Measurements from ENCODE around the gene TAF13.
"Not testable (repeated sequence)": the region's sequence is repeated elsewhere in the genome, so short reads cannot be mapped to it uniquely, and the experiment has no call there.

The TAF13 gene

GRCh38 chr1:109027841-109028240, 48.0 kb downstream of the TAF13 start:
- Histone ChIP-seq H3K4me2 (no peak overlapping the region), H3K4me1 (peaks cover 6% of the 10 kb centered on the region; the same call in 1 of the 2 replicates), H4K20me1 (peaks cover 85% of the 10 kb centered on the region), H3K9me3 (0 out of 2 replicates have a peak, but pooled peaks cover 5% of the 10 kb centered on the region), H3K4me3 (no peak overlapping the region), H3K27me3 (no peaks in the 10 kb centered on the region), H3K27ac (no peak overlapping the region), H3K36me3 (peaks cover 31% of the 10 kb centered on the region), H3K9ac (no peak overlapping the region)
- TF ChIP-seq Cebpa-rat (IDR thresholded peaks at IDR 0.05), result no peak

GRCh38 chr1:109025694-109026093, 50.1 kb downstream of the TAF13 start:
- Histone ChIP-seq H3K9ac (no peak overlapping the region), H4K20me1 (peaks cover 64% of the 10 kb centered on the region), H3K4me1 (no peaks in the 10 kb centered on the region), H3K27ac (no peak overlapping the region), H3K4me3 (no peak overlapping the region), H3K9me3 (no peaks in the 10 kb centered on the region), H3K27me3 (no peaks in the 10 kb centered on the region), H3K36me3 (peaks cover 42% of the 10 kb centered on the region), H3K4me2 (no peak overlapping the region)
- no peak for TF ChIP-seq Cebpa-rat (IDR thresholded peaks at IDR 0.05)

GRCh38 chr1:109024646-109025045, 51.2 kb downstream of the TAF13 start:
- Histone ChIP-seq H3K27me3 (no peaks in the 10 kb centered on the region), H3K4me3 (no peak overlapping the region), H4K20me1 (peaks cover 53% of the 10 kb centered on the region), H3K36me3 (peaks cover 47% of the 10 kb centered on the region), H3K4me1 (no peaks in the 10 kb centered on the region), H3K9ac (no peak overlapping the region), H3K27ac (no peak overlapping the region), H3K4me2 (no peak overlapping the region), H3K9me3 (no peaks in the 10 kb centered on the region)
- TF ChIP-seq Cebpa-rat (IDR thresholded peaks at IDR 0.05), result no peak

- Histone ChIP-seq H3K9me3 (peaks cover 27% of the 10 kb centered on the region), H3K27me3 (no peaks in the 10 kb centered on the region), H4K20me1 (peaks cover 21% of the 10 kb centered on the region), H3K4me1 (no peaks in the 10 kb centered on the region), H3K36me3 (peaks cover 70% of the 10 kb centered on the region), H3K4me3 (no peak overlapping the region), H3K9ac (no peak overlapping the region), H3K27ac (no peak overlapping the region), H3K4me2 (no peak overlapping the region)
- no peak for TF ChIP-seq Cebpa-rat (IDR thresholded peaks at IDR 0.05)
Measured at GRCh38 chr1:109020693-109021257, 55.0 kb downstream of the TAF13 start.

GRCh38 chr1:109017719-109018118, 58.1 kb downstream of the TAF13 start:
- H3K4me2 ChIP-seq, H4K20me1 ChIP-seq, H3K4me3 ChIP-seq, H3K4me1 ChIP-seq, H3K27me3 ChIP-seq, H3K9ac ChIP-seq, H3K27ac ChIP-seq: not testable (repeated sequence)
- H3K9me3 ChIP-seq, result peaks cover 27% of the 10 kb centered on the region
- peaks cover 83% of the 10 kb centered on the region for H3K36me3 ChIP-seq

GRCh38 chr1:109017134-109017533, 58.7 kb downstream of the TAF13 start:
- H4K20me1 ChIP-seq, result no peaks in the 10 kb centered on the region; the same call in 1 of the 2 replicates

More at GRCh38 chr1:109017134-109017533, 58.7 kb downstream of the TAF13 start:
- Histone ChIP-seq H3K4me3 (no peak overlapping the region), H3K27ac (no peak overlapping the region), H3K4me1 (no peaks in the 10 kb centered on the region), H3K27me3 (no peaks in the 10 kb centered on the region), H3K9ac (no peak overlapping the region), H3K4me2 (no peak overlapping the region), H3K9me3 (peaks cover 27% of the 10 kb centered on the region), H3K36me3 (peaks cover 85% of the 10 kb centered on the region)
- no peak for TF ChIP-seq Cebpa-rat (IDR thresholded peaks at IDR 0.05)

All from BLaER1 (cell line).